NCI-H2196 treated with DMSO at 0.1 percent for 48 hours (cell line): ENCODE measurements around the gene MUC4.

Experiments used
- DNase-seq: peaks from one replicate; lab custom pipeline; 2025; ENCODE audit not compliant: unreplicated experiment; lab: John Stamatoyannopoulos, UW

Gene MUC4

DNA sequence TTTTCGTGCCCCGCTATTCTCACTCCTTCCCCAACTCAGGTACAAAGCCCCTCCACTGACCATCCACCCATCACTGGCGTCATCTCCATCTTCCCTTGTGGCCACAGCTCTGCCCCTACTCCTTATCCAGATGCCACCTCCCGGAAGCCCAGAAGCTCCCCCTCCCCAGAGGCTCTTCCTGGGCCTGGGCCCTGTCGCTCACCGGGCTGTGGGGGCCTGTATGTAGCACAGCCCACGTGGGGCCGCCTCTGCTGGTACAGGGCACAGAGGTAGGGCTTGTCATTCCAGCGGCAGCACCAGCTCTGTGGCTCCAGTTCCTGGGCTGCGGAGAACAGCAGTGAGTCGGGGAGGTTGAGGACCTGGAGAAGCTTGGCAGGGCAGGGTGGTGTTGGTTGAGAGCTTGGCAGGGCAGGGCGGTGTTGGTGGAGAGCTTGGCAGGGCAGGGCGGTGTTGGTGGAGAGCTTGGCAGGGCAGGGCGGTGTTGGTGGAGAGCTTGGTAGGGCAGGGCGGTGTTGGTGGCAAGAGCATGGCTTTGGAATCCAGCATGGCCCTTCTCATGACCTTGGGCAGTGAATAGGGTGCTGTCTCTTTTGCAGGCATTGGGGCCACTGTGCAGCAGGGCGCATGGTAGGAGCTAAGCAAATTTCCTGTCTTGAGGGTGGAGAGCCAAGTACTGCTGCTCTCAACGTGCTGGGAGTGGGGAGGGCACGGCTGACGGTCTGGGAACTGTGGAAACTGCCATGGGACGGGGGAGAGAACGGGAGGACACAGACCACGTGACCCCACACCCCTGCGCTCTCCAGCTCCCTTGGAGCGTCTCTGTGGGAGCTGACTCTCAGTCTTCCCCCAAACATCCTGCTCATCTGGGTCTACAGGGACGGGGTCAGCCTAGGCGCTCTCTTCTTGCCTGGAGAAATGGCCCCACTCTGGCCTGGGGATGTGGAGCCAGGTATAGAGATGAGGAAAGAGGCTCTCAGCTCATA is 47.6 kb downstream of the MUC4 start:
- no peak for DNase-seq

DNA sequence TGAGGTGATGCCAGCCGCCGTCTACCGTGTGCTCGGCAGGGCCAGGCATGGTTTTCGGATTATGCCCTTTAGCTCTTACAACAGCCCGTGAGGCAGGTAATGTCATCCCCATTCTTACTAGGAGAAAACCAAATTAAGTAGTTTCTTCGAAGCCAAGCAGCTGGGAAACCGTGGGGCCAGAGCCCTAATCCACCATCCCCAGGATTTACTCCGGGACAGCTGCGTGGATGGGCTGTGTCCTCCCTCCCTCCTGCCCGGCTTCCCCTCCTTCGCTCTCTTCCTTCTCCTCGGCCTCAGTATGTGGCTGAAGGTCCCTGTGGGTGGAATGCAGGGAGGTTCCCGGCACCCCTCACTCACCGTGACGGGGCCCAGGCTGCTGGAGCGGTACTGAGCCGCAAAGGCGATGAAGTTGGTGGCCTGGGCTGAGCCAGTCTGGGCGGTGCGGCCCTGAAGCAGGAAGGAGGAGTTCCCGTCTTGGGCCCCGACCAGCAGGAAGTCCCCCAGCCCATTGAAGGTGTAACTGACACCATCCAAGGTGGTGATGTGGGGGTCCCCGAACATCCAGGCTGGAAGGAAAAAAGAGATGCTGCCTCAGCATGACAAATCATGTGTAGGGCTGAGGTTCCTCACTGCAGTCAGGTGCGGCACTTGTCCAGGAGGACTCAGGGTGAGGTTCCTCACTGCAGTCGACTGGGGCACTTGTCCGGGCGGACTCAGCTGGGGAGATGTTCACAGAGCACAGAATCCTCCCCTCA is 48.5 kb downstream of the MUC4 start:
- no peak for DNase-seq

DNA sequence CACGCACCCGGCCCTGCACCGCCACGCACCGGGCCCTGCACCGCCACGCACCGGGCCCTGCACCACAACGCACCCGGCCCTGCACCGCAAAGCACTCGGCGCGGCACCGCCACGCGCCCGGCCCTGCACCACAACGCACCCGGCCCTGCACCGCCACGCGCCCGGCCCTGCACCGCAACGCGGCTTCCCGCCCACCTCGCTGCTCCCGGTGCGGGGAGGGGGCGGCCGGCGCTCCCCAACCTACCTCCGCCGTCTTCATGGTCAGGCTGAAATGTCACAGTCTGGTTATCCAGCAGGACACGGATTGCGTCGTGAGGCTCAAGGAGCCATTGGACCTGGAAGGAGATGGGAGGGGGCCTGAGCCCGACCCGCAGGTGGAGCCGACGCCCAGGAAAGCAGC is 49.1 kb downstream of the MUC4 start:
- DNase-seq: no peak

DNA sequence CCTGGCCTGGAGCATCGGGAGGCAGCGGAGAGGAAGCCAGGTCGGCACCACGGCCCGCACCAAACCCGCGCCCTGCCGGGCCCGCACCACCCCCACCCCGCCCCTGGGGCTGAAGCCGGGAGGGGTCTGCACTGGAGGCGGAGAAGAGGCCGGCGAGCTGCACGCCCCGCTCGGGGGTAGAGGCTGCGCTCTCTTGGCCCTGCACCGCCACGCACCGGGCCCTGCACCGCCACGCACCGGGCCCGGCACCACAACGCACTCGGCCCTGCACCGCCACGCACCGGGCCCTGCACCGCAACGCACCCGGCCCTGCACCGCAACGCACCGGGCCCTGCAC is 49.5 kb downstream of the MUC4 start:
- DNase-seq: no peak

DNA sequence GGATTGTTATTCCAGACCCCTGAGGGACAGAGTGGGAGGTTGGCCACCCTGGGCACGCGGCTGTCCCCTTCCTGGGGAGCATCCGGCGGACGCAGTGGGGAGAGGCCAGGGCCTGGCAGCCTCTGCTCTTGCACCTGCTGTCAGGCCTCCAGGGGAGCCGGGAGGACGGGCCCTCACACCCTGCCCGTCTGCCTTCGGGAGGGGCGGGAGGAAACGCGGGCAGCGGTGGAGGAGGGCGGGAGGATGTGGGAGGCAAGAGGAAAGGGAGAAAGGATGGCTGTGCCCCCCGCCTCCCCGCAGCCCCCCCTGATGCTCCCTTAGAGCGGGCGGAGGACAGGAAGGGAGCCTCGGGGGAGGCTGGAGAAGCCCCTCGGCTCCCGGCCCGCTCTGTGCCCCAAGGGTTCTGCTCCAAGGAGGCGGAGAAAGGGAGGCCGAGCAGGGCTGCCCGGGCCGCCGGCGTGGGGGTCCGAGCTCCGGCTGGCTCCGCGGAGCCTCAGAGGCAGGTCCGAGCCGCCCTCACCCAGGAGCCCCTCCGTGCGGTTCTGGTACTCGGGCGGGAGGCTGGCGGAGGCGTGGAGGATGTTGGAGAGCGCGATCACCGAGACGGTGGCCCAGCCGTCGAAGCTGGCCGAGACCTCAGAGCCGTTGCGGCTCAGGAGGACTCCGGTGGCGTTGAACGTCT is 50.0 kb downstream of the MUC4 start:
- peak; percentile 28 for DNase-seq

DNA sequence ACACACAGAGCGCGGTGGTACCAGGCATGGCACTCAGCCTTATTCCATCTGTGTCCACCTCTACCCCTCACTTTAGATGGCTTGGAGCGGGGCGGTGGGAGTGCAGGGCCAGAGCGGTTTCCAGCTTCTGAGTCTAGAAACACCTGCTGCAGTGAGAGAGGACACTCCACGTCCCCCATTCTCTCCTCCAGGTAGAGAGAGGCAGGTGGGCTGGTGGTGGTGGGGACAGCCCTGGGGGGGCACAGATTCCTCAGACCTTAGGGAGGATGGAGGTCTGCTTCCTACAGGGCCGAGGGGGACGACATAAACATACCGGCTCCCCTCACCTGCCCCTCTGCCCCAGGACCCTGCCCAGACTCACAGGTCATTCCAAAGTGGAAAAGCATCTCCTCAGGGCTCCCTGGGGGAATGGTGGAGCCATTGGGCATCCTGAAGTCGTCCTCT is 50.6 kb downstream of the MUC4 start:
- DNase-seq: no peak

DNA sequence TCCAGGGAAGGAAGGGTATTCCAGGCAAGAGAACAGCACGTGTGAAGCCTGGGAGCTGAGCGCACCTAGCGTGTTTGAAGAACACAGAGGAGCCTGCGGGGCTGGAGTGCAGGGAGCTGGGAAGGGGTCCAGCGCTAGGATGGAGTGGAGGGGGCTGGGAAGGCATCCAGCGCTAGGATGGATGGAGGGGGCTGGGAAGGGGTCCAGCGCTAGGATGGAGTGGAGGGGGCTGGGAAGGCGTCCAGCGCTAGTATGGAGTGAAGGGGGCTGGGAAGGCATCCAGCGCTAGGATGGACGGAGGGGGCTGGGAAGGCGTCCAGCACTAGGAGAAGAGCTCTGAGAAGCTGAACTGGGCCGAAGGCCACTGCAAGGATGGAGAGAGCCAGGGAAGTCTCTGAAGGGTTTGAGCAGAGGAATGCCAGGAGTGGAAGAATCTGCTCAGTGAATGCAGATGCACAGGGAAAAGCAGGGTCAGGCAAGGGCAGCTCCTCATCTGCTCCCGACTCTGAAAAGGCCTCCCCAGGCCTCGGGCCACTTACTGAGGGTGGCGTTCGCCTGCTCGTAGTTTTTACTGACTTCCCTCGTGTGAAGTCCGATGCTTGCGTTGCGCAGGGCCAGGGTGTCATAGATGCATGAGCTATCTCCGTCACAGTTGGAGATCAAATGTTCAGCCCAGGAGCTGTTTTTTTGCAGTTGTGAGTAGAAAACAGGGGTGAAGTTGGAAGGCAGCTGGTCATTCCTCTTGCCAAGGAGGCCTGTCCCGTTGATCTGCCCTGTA is 51.2 kb downstream of the MUC4 start:
- peak; percentile 98 for DNase-seq

DNA sequence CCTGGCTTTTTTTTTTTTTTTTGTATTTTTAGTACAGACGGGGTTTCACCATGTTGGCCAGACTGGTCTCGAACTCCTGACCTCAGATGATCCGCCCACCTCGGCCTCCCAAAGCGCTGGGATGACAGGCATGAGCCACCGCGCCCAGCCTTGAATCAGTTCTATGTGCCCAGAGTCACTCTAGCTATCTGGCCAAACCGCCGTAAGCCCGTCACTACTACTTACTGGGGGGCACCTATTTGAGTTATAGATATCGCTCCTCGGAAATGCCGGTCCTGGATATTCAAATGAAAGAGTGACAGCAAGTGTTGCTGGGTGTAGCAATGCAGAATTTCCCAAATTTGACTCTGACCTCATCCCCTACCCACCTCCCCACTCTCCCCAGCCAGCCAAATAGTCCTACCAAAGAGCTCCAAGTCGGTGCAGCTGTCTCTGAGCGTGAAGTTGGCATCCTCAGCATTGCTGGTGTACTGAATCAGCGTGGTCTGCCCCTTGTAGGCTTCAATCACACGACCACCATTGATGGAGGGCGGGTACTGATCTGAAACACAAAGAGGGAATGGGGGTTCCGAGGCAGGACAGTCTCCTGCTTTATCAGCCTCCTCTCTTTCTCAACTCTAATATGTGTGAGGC is 52.9 kb downstream of the MUC4 start:
- DNase-seq: no peak

DNA sequence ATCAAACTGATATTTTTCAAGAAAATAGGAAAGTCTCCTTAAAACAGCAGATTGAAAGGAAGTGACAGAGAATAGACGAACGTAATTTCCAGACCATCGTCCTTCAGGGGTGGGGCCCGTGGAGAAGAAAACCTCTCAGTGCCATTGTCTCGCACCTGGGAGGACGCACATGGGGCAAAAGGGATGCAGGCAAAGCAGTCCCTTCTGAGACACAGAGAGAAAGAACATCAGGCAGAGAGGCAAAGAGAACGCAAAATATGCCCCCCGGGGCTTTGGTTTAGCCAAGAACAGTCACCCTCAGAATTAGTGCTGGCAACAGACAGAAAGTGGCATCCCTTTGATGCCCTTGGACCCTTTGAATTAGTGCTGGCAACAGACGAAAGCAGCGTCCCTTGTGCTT is 53.9 kb downstream of the MUC4 start:
- DNase-seq: no peak

DNA sequence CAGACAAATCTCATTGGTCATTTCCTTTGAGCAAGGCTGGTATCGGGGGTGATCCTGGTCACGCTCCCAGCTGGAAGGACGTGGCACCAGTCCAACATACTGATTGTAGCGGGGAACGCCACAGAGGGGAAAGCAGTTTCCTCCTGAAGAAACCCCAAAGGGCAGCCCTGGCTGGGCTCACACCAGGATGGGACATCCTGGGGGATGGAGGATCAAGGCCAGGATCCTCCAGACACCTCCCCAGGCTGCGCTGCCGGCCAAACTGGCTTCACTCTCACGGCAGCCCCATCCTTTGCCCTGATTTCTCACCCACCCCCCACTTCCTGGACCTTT is 54.3 kb downstream of the MUC4 start:
- DNase-seq: no peak

DNA sequence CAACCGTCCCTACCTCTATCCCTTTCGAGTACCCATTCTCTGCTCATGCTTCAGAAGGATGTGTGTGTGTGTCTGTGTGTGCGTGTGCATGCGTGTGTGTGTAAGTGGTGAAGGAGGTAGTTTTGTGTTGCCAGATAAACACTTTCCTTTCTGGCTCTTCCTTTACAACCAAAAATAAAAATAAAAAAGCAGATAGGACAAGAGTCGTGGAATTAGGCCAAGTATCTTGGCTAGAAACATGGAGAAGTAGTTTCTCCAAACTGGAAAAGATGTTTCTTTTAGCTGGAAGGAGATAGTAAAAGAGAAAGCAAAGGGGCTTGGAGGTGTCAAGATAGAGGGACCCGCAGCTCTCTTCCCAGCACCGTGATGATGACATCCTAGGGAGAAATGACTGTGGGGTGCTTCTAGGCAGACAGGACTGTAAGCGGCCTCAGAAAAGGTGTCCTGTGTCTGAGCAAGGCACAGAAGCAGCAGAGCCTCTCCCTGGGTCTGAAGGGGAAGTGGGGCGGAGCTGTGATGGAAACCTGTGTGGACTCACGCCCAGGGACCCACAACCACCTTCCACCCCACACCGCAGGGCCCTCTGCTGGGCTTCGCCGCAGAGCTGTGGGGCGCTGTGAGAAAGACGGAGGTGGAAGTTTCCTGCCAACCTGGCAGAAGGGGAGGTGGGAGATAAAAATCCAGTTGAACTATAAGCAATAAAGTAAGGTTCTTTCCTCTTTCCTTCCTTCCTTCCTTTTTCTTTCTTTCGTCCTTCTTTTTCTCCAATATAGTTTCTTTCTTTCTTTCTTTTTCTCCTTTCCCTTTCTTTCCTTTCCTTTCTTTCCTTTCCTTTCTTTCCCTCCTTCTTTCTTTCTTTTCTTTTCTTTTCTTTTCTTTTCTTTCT is 55.7 kb downstream of the MUC4 start:
- no peak for DNase-seq

DNA sequence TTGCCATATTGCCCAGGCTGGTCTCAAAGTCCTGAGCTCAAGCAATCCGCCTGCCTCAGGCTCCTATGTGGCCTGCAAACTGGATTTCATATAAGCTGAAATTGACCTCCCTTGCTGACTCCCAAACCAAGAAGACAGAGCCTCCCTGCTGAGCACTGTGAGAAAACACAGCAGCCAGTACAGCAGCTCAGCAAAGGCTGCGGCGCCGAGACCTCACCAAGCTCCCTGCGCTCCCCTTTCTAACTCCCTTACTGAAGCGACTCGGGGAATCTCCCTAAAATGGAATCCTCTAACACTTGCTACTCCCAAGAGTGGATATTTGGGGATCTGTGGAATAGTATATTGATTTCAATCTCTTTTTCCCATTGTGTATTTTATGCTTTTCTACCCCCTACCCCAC is 56.3 kb downstream of the MUC4 start:
- no peak for DNase-seq

DNA sequence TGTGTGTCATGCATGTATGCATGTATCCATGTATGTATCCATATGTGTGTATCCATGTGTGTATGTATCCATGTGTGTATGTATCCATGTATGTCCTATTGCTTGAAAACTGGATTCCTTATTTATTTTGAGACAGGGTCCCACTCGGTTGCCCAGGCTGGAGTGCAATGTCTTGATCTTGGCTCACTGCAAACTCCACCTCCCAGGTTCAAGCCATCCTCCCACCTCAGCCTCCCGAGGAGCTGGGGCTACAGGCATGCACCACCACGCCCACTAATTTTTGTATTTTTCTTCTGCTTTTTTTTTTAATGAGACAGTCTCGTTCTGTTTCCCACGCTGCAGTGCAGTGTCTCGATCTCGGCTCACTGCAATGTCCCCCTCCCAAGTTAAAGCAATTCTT is 56.8 kb downstream of the MUC4 start:
- DNase-seq: no peak

DNA sequence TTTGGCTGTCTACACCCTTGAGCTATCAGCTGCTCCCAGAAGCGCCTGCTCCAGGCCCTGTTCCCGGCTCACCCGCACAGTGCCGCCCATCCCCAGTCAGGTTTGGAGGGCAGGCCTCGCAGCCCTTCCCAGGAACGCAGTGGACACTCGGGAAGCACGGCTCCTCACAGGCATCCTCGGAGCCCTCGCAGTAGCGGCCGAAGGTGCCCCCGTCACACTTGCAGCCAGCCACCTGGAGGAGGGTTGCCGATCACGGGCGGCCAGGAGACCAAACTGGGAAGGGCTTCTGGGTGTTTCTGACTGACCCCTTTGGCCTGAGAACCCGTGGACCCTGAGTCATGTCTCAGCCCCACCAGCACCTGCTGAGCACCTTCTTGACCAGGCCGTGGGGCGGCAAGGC is 57.6 kb downstream of the MUC4 start:
- no peak for DNase-seq

DNA sequence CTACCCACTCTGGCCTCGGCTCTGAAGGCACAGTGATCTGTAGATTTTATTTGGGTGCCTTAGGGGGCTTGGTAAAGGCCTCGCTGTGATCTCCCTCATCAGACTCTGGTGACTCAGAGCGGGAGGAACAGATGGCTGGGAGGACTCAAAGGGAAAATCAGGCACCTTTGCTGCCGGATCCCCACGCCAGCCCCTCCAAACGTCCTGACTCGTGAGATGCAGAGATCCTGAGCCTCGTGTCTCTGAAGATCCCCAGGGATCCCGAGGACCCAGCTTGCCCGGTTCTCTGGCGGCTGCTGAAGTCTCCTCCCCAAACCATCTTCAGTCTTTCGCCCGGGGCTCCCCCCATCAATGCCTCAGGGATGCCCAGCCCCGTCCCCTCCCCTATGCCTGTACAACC is 58.1 kb downstream of the MUC4 start:
- DNase-seq: no peak

DNA sequence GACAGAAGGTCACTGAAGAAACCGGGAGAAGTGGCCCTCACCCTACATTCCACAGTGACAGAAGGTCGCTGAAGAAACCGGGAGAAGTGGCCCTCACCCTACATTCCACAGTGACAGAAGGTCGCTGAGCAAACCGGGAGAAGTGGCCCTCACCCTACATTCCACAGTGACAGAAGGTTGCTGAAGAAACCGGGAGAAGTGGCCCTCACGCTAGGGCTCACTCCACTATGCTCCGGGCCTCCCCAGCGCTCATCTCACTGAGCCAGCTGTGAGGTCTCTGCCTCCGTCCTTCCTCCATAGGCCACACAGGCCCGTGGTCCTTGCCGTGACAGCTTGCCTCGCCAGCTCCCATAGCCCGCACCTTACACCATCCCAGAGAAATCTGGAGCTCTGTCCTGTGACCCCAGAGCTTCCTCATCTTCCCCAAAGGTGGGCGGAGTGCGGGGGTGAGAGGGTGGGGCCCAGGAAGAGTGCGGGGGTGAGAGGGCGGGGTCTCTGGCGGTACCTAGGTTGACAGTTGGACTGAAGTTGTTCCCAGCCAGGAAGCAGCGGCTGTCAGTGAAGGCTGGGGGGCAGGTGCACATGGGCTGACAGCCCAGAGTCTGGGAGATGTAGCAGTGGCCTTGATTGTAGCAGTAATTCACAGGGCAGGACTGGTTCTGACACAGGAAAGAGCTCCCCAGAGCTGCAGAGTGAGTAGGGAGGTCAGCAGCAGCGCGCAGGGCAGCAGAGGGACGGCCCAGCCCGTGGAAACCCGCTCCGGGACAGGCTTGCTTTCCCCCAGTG is 59.0 kb downstream of the MUC4 start:
- no peak for DNase-seq

DNA sequence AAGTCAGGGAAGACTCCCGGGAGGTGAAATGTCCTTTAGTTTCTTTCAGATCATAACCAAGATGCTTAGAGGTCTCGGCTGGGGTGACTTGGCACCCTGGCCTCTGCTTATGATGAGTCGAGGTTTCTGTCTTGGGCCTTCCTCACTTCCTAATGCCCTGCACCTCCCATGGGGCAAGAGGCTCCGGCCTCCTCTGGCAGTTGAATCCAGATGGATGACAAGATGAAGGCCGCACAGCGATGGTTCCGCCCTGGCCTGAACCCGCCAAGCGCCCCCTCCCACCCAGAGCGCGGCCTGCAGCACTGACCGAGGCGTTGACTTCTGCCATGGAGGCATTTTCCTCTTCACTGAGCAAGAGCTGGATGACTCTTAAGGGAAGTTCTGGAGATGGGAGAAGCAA is 59.7 kb downstream of the MUC4 start:
- no peak for DNase-seq

DNA sequence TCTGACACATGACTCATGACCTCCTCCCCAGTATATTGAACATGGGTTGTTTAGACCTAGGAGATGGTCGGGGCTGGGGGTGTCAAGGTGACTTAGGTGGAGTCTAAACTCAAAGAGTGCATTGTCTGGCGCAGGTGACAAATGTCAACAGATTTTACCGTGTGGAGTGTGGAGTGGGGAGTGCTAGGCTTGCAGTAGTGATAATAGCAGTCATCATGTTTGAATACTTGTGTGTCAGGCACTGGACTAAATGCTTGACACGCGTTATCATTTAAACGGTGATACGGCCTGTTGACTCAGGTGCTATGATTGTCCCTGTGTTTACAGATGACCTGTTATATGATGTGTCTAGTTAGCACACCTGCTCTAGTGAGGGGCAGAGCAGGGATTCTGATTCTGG is 60.2 kb downstream of the MUC4 start:
- no peak for DNase-seq
